Activated T-helper 9 cell treated with anti-CD3 and anti-CD28 coated beads, Interleukin-2, amount 50 U/mL, for 16 hours (primary cell): ENCODE measurements around the gene FUOM.
A peak's percentile ranks its signal among the peaks of the same experiment; 100 is the strongest.
"Not testable (repeated sequence)": the region's sequence is repeated elsewhere in the genome, so short reads cannot be mapped to it uniquely, and the experiment has no call there.

Source experiments
- DNase-seq: peaks from one replicate; pipeline ENCODE4 v3.0.0-alpha.2; 2020; ENCODE audit warnings: low read depth

The FUOM gene

GRCh38 chr10:133388236-133388972, 30.6 kb upstream of the FUOM start:
- no peak for DNase-seq

- not testable (repeated sequence) for DNase-seq
Measured at GRCh38 chr10:133386951-133387350, 29.1 kb upstream of the FUOM start.

GRCh38 chr10:133385214-133385613, 27.4 kb upstream of the FUOM start:
- no peak for DNase-seq

- no peak for DNase-seq
Measured at GRCh38 chr10:133384071-133384470, 26.3 kb upstream of the FUOM start.

- no peak for DNase-seq
Measured at GRCh38 chr10:133383551-133383950, 25.7 kb upstream of the FUOM start.

GRCh38 chr10:133381036-133381435, 23.2 kb upstream of the FUOM start:
- no peak for DNase-seq

- no peak for DNase-seq
Measured at GRCh38 chr10:133379801-133380666, 22.2 kb upstream of the FUOM start.

- peak; percentile 55 for DNase-seq
Measured at GRCh38 chr10:133379152-133379800, 21.5 kb upstream of the FUOM start, which contains the start of gene PAOX. PAOX (plus strand) TSS chr10:133379262; CDS start chr10:133379317, 55 bp downstream.

GRCh38 chr10:133378251-133379096, 20.7 kb upstream of the FUOM start:
- DNase-seq: peak; percentile 39

GRCh38 chr10:133377818-133378250, 20.0 kb upstream of the FUOM start:
- DNase-seq: no peak

GRCh38 chr10:133377025-133377817, 19.4 kb upstream of the FUOM start:
- no peak for DNase-seq

GRCh38 chr10:133376183-133376582, 18.4 kb upstream of the FUOM start:
- DNase-seq: not testable (repeated sequence)

- DNase-seq: no peak
Measured at GRCh38 chr10:133375357-133376115, 17.7 kb upstream of the FUOM start.

- peak; percentile 90 for DNase-seq
Measured at GRCh38 chr10:133373174-133374090, 15.6 kb upstream of the FUOM start, which contains the start of gene ECHS1. ECHS1 (minus strand) TSS chr10:133373354; CDS start chr10:133373333, 21 bp downstream.

- no peak for DNase-seq
Measured at GRCh38 chr10:133372507-133372906, 14.7 kb upstream of the FUOM start.

GRCh38 chr10:133370030-133370786, 12.4 kb upstream of the FUOM start:
- no peak for DNase-seq

GRCh38 chr10:133368153-133368552, 10.3 kb upstream of the FUOM start:
- DNase-seq: no peak

GRCh38 chr10:133367461-133367860, 9.6 kb upstream of the FUOM start:
- DNase-seq: not testable (repeated sequence)
